Neural progenitor cell (in vitro differentiated cells): ENCODE data around the gene SHISA2.

Experiments
- EZH2 ChIP-seq: fragments of 200-600 bp; sonication (generic); IDR thresholded peaks from 2 replicates; pipeline ENCODE4 v1.6.1; 2017; ENCODE audit warnings: antibody characterized with exemption, mild to moderate bottlenecking, moderate library complexity
- EZH2phosphoT487 ChIP-seq: fragments of 200-600 bp; sonication (generic); IDR thresholded peaks from 2 replicates; pipeline ENCODE4 v1.6.1; 2017; ENCODE audit warnings: antibody characterized with exemption
- TF ChIP-seq, protein P1 (sequence below): fragments of 200-600 bp; sonication (generic); IDR thresholded peaks from 2 replicates; pipeline ENCODE4 v1.5.1; 2017; ENCODE audit warnings: antibody characterized with exemption, mild to moderate bottlenecking

DNA sequence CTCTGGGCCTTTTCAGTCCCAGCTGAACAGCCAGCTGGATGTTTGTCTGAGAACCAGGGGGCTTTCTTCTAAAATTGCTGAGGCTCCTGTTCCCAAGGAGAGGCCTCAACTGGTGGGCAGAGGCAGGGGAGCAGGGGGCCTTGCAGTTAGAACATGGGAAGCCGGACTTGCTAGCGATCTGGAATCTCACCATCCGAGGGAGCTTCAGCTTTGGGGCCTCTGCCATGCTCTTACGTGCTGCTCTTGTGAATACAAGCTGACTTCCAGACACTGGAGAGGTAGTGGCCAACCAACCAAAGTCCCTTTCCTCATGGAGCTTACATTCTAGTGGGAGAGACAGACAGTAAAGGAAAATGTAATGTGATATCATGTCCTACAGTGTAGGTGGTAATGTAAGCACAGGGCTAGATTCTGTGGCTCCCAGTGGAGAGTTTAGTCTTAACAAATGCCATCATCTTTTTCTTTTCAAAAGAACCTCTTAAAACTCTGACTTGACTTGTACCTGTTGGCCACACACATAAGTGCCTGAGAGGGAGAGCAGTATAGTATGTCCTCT is 22.2 kb downstream of the SHISA2 start:
- TF ChIP-seq, protein P1, sequence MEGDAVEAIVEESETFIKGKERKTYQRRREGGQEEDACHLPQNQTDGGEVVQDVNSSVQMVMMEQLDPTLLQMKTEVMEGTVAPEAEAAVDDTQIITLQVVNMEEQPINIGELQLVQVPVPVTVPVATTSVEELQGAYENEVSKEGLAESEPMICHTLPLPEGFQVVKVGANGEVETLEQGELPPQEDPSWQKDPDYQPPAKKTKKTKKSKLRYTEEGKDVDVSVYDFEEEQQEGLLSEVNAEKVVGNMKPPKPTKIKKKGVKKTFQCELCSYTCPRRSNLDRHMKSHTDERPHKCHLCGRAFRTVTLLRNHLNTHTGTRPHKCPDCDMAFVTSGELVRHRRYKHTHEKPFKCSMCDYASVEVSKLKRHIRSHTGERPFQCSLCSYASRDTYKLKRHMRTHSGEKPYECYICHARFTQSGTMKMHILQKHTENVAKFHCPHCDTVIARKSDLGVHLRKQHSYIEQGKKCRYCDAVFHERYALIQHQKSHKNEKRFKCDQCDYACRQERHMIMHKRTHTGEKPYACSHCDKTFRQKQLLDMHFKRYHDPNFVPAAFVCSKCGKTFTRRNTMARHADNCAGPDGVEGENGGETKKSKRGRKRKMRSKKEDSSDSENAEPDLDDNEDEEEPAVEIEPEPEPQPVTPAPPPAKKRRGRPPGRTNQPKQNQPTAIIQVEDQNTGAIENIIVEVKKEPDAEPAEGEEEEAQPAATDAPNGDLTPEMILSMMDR = no peak
- TF ChIP-seq EZH2 (no peak), EZH2phosphoT487 (no peak)
